ENCODE measurements around the gene DSG3.

Gene DSG3

DNA sequence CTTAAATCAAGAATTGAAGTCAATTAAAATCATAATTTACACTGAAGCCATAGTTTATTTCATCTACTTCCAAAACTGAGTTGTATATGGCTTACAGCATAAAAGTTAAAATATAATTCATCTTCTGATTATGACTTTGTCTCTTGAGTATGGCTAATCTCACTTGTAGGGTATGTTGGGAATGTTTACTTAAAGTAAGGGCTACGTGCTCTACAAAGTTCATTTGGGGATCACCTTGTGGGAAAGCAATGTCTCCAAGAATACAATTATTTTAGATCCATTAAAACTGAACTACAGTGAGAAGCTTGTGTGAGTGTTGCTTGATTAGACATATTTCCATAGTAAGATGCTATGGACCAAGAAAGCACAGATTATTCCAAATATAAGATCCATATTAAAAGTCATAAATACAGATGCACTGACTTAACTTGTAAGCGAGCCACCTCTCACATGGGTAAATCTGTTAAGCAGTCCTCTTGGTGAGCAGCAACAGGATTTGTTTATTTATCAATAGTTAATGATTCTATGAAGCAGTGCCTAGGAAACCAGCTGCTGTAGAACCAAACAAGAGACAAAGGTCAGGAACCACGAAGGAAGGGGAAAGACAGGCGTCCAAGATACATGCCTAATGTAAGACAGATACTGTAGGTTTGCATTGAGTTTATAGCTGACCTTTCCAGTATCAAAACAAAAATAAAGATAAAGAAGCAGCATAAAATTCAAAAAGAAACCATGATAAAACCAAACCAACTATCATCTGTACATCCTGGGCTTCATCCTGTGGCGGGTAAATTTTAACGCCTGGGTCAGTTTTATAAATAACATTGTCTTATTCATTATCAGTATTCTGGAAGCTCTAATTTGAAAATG lies 46.1 kb upstream of the DSG3 start:
- TF ChIP-seq EZH2phosphoT487 (IDR thresholded peaks at IDR 0.05; ENCODE audit: borderline replicate concordance, low read length) (no peak), CTCF (IDR thresholded peaks at IDR 0.05; ENCODE audit: low read depth, low read length, poor library complexity, severe bottlenecking) (no peak)
- no peaks in the 10 kb centered on the region for H3K4me1 ChIP-seq (ENCODE audit: control insufficient read depth, low read length)
- no peaks in the 10 kb centered on the region for H3K79me2 ChIP-seq (ENCODE audit: control insufficient read depth, low read length)
- H3K4me3 ChIP-seq (ENCODE audit: low read length) = no peak overlapping the region
- no peak overlapping the region for H3K4me2 ChIP-seq (ENCODE audit: low read length)
- H3K9me2 ChIP-seq (replicated peaks; ENCODE audit: control insufficient read depth, low read length) = no peaks in the 10 kb centered on the region
- no peak overlapping the region for H3K27ac ChIP-seq (ENCODE audit: low read depth, low read length)
- H3F3A ChIP-seq (ENCODE audit: control insufficient read depth, insufficient read depth) = no peaks in the 10 kb centered on the region
- 0 out of 2 replicates have a peak, but pooled peaks cover 2% of the 10 kb centered on the region for H3K27me3 ChIP-seq (ENCODE audit: control insufficient read depth, low read length)
- no peaks in the 10 kb centered on the region for H4K20me1 ChIP-seq (ENCODE audit: control insufficient read depth, insufficient read depth, low read depth, low read length)
- no peaks in the 10 kb centered on the region for H3K36me3 ChIP-seq (ENCODE audit: control insufficient read depth, low read length)
- no peaks in the 10 kb centered on the region for H3K9me3 ChIP-seq (ENCODE audit: control insufficient read depth, insufficient read depth, low read length)

DNA sequence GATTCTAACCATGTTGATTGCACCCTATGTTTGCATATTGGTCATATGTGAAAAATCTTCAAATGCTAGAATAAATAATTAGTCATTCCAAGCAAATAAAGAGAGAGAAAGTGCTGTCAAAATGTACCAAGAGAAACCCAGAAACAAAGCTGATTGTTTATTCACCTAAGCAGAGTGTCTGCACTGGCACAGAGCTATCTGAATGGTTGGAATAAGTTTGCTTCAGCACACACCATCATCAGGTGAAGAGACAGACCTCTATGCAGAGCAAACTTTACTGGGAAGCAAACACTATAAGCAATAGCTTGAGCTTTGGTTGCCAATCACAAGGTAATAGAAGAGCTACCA lies 45.5 kb upstream of the DSG3 start:
- Histone ChIP-seq H3K79me2 (ENCODE audit: control insufficient read depth, low read length) (no peaks in the 10 kb centered on the region), H3K9me2 (replicated peaks; ENCODE audit: control insufficient read depth, low read length) (no peaks in the 10 kb centered on the region), H3K4me2 (ENCODE audit: low read length) (no peak overlapping the region), H3K4me3 (ENCODE audit: low read length) (no peak overlapping the region), H3K36me3 (ENCODE audit: control insufficient read depth, low read length) (no peaks in the 10 kb centered on the region), H3K27me3 (ENCODE audit: control insufficient read depth, low read length) (0 out of 2 replicates have a peak, but pooled peaks cover 2% of the 10 kb centered on the region), H4K20me1 (ENCODE audit: control insufficient read depth, insufficient read depth, low read depth, low read length) (no peaks in the 10 kb centered on the region), H3K27ac (ENCODE audit: low read depth, low read length) (no peak overlapping the region), H3K9me3 (ENCODE audit: control insufficient read depth, insufficient read depth, low read length) (no peaks in the 10 kb centered on the region), H3F3A (ENCODE audit: control insufficient read depth, insufficient read depth) (no peaks in the 10 kb centered on the region), H3K4me1 (ENCODE audit: control insufficient read depth, low read length) (no peaks in the 10 kb centered on the region)
- TF ChIP-seq CTCF (IDR thresholded peaks at IDR 0.05; ENCODE audit: low read depth, low read length, poor library complexity, severe bottlenecking) = no peak
- TF ChIP-seq EZH2phosphoT487 (IDR thresholded peaks at IDR 0.05; ENCODE audit: borderline replicate concordance, low read length) = no peak

DNA sequence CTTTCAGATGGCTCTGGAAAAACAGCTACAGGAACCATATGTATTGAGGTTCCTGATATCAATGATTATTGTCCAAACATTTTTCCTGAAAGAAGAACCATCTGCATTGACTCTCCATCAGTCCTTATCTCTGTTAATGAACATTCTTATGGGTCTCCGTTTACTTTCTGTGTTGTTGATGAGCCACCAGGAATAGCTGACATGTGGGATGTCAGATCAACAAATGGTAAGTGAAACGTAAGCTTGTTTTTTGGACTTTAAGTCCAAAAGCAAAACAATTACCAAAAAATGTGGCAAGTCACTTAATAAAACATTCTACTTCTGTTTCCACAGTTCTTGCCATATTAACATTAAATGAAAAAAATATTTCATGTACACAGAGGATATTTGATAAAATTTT lies 44.1 kb upstream of the DSG3 start:
- Histone ChIP-seq H3K4me2 (ENCODE audit: low read length) (no peak overlapping the region), H3K4me3 (ENCODE audit: low read length) (no peak overlapping the region), H3K9me2 (replicated peaks; ENCODE audit: control insufficient read depth, low read length) (no peaks in the 10 kb centered on the region), H3F3A (ENCODE audit: control insufficient read depth, insufficient read depth) (no peaks in the 10 kb centered on the region), H4K20me1 (ENCODE audit: control insufficient read depth, insufficient read depth, low read depth, low read length) (no peaks in the 10 kb centered on the region), H3K4me1 (ENCODE audit: control insufficient read depth, low read length) (no peaks in the 10 kb centered on the region), H3K27me3 (ENCODE audit: control insufficient read depth, low read length) (0 out of 2 replicates have a peak, but pooled peaks cover 2% of the 10 kb centered on the region), H3K27ac (ENCODE audit: low read depth, low read length) (no peak overlapping the region), H3K9me3 (ENCODE audit: control insufficient read depth, insufficient read depth, low read length) (no peaks in the 10 kb centered on the region), H3K36me3 (ENCODE audit: control insufficient read depth, low read length) (no peaks in the 10 kb centered on the region), H3K79me2 (ENCODE audit: control insufficient read depth, low read length) (no peaks in the 10 kb centered on the region)
- TF ChIP-seq CTCF (IDR thresholded peaks at IDR 0.05; ENCODE audit: low read depth, low read length, poor library complexity, severe bottlenecking) (no peak), EZH2phosphoT487 (IDR thresholded peaks at IDR 0.05; ENCODE audit: borderline replicate concordance, low read length) (no peak)
